Uterus (tissue), 4 donors: ENCODE measurements around the gene GTF2A1. TPM values are rescaled to one million over a fixed set of nuclear protein-coding genes. Genes with fewer than 3 reads are reported as not detected.

Source experiments
- DNase-seq, 2 donors: peaks; one replicate each; pipeline ENCODE4 v3.0.0-alpha.2; 2019 to 2020
- H3K27ac ChIP-seq, 2 donors: fragments of 200-600 bp; sonication (generic); 1 replicate in 1 of 2; 2 replicates in 1 of 2; pipeline ENCODE4 v1.5.1; 2016 to 2018
- H3K27me3 ChIP-seq, 2 donors: fragments of 200-600 bp; sonication (generic); one replicate each; pipeline ENCODE4 v1.5.1; 2018 to 2019; ENCODE audit warnings: control low read depth in 1 of 2
- H3K36me3 ChIP-seq, 2 donors: fragments of 200-600 bp; sonication (generic); one replicate each; pipeline ENCODE4 v1.5.1; 2019; ENCODE audit warnings: control low read depth in 1 of 2
- H3K4me1 ChIP-seq, 2 donors: fragments of 200-600 bp; sonication (generic); one replicate each; pipeline ENCODE4 v1.5.1; 2018 to 2019; ENCODE audit warnings: control low read depth in 1 of 2
- H3K4me3 ChIP-seq, 2 donors: fragments of 200-600 bp; sonication (generic); 1 replicate in 1 of 2; 2 replicates in 1 of 2; pipeline ENCODE4 v1.5.1; 2018 to 2019; ENCODE audit warnings: mild to moderate bottlenecking in 1 of 2
- H3K9me3 ChIP-seq, 2 donors: fragments of 200-600 bp; sonication (generic); one replicate each; pipeline ENCODE4 v1.5.1; 2019; ENCODE audit warnings: control low read depth in 1 of 2
- CTCF ChIP-seq, 4 experiments: fragments of 200-600 bp in 2 of 4; fragments of 450-650 bp in 2 of 4; sonication (generic) in 2 of 4; IDR thresholded peaks; one replicate each; pipeline ENCODE4 v1.5.1; 2016 to 2019; ENCODE audit warnings: antibody characterized with exemption in 4 of 4, mild to moderate bottlenecking in 2 of 4, moderate library complexity in 1 of 4
- POLR2A ChIP-seq, 2 donors: fragments of 450-650 bp; IDR thresholded peaks; one replicate each; pipeline ENCODE4 v1.6.1; 2016; ENCODE audit warnings: antibody characterized with exemption in 2 of 2, mild to moderate bottlenecking in 1 of 2, moderate library complexity in 1 of 2
- intact Hi-C: fragments of 100-400 bp; cut with DNase I; formaldehyde crosslinking; loops from one replicate; pipeline ENCODE4 v1.15.1; 2023; ENCODE audit warnings: low total_unique reads
- total RNA-seq, 4 donors: library from RNA; depleted of rRNA in 3 of 4; stranded (reverse); fragments of >200 nt in 3 of 4; gene quantifications; one replicate each; pipeline versions ENCODE4 v1.1.0 to v1.2.4, GENCODE V29; 2014 to 2023
- donor health status: DM: yes; HTN: yes; CAD: no.

GTF2A1 gene
- total RNA-seq, 4 donors from 2014 or later = 28.2 to 52.4 (median 35.9) TPM

GRCh38 chr14:81153187-81153586 is 67.6 kb downstream of the GTF2A1 start:
- Histone ChIP-seq H3K4me3 (no peak overlapping the region), H3K36me3 (no peaks in the 10 kb centered on the region), H3K27me3 (no peaks in the 10 kb centered on the region), H3K27ac (no peak overlapping the region), H3K9me3 (no peaks in the 10 kb centered on the region), H3K4me1 (no peaks in the 10 kb centered on the region)
- no peak for DNase-seq
- intact Hi-C loops = no loop called here
- TF ChIP-seq POLR2A (IDR thresholded peaks at IDR 0.05) (no peak), CTCF (IDR thresholded peaks at IDR 0.05) (no peak)

- no peak for DNase-seq
- TF ChIP-seq POLR2A (IDR thresholded peaks at IDR 0.05) = no peak
- no peak for TF ChIP-seq CTCF (IDR thresholded peaks at IDR 0.05)
- H3K27ac ChIP-seq = no peak overlapping the region
- intact Hi-C loops = no loop called here
- no peak overlapping the region for H3K4me3 ChIP-seq
- no peaks in the 10 kb centered on the region for H3K4me1 ChIP-seq
- H3K36me3 ChIP-seq = no peaks in the 10 kb centered on the region
- no peaks in the 10 kb centered on the region for H3K9me3 ChIP-seq
- no peaks in the 10 kb centered on the region for H3K27me3 ChIP-seq
Measured at GRCh38 chr14:81148635-81149034, 72.1 kb downstream of the GTF2A1 start.

- no peaks in the 10 kb centered on the region for H3K4me1 ChIP-seq
- no peak for TF ChIP-seq CTCF (IDR thresholded peaks at IDR 0.05)
- no peaks in the 10 kb centered on the region for H3K36me3 ChIP-seq
- no peak overlapping the region for H3K27ac ChIP-seq
- no peak for DNase-seq
- H3K27me3 ChIP-seq = no peaks in the 10 kb centered on the region
- no peak overlapping the region for H3K4me3 ChIP-seq
- intact Hi-C loops = no loop called here
- H3K9me3 ChIP-seq = no peaks in the 10 kb centered on the region
Measured at GRCh38 chr14:81147140-81147897, 73.4 kb downstream of the GTF2A1 start.

GRCh38 chr14:81144824-81145603 is 75.7 kb downstream of the GTF2A1 start:
- no peaks in the 10 kb centered on the region for H3K9me3 ChIP-seq
- no peaks in the 10 kb centered on the region for H3K36me3 ChIP-seq
- intact Hi-C loops = no loop called here
- peak overlapping the region; percentile 18 to 55 for H3K27ac ChIP-seq
- H3K27me3 ChIP-seq = no peaks in the 10 kb centered on the region
- no peaks in the 10 kb centered on the region for H3K4me1 ChIP-seq
- no peak overlapping the region for H3K4me3 ChIP-seq
- TF ChIP-seq POLR2A (IDR thresholded peaks at IDR 0.05) = no peak
- TF ChIP-seq CTCF (IDR thresholded peaks at IDR 0.05) = no peak
- no peak for DNase-seq

- Histone ChIP-seq H3K36me3 (no peaks in the 10 kb centered on the region), H3K27me3 (no peaks in the 10 kb centered on the region), H3K27ac (no peak overlapping the region), H3K9me3 (no peaks in the 10 kb centered on the region), H3K4me1 (no peaks in the 10 kb centered on the region), H3K4me3 (no peak overlapping the region)
- DNase-seq = no peak
- intact Hi-C loops = no loop called here
- TF ChIP-seq CTCF (IDR thresholded peaks at IDR 0.05) = no peak
- no peak for TF ChIP-seq POLR2A (IDR thresholded peaks at IDR 0.05)
Measured at GRCh38 chr14:81143793-81144192, 77.0 kb downstream of the GTF2A1 start.
